H9 (cell line): ENCODE results near the gene ALG12. TPM values are rescaled to one million over a fixed set of nuclear protein-coding genes. Genes with fewer than 3 reads are reported as not detected.

Experiments used
- DNase-seq: peaks from one replicate; pipeline ENCODE4 v3.0.0-alpha.2; 2017
- H2AFZ ChIP-seq: one replicate; pipeline ENCODE4 v1.6.1; 2013; ENCODE audit warnings: mild to moderate bottlenecking, low read length, control low read depth, moderate library complexity
- H2AK5ac ChIP-seq: 2 replicates; pipeline ENCODE4 v1.6.1; 2013; ENCODE audit warnings: low read length, control low read depth, mixed read lengths; ENCODE audit not compliant: insufficient read length
- H2BK120ac ChIP-seq: one replicate; pipeline ENCODE4 v1.6.1; 2013; ENCODE audit warnings: low read depth, mild to moderate bottlenecking, low read length, control low read depth, inconsistent platforms; ENCODE audit not compliant: poor library complexity, severe bottlenecking
- H2BK12ac ChIP-seq: 2 replicates; pipeline ENCODE4 v1.6.1; 2013; ENCODE audit warnings: low read length, control low read depth, mixed read lengths, low read depth; ENCODE audit not compliant: insufficient read length
- H2BK15ac ChIP-seq: 2 replicates; pipeline ENCODE4 v1.6.1; 2013; ENCODE audit warnings: low read depth, low read length, control low read depth
- H2BK20ac ChIP-seq: one replicate; pipeline ENCODE4 v1.6.1; 2013; ENCODE audit warnings: low read depth, mild to moderate bottlenecking, low read length, control low read depth, inconsistent platforms; ENCODE audit not compliant: poor library complexity, severe bottlenecking
- H2BK5ac ChIP-seq: 2 replicates; pipeline ENCODE4 v1.6.1; 2013; ENCODE audit warnings: low read length, control low read depth, mixed read lengths; ENCODE audit not compliant: insufficient read length
- H3K14ac ChIP-seq: 2 replicates; pipeline ENCODE4 v1.6.1; 2013; ENCODE audit warnings: low read length, control low read depth; ENCODE audit not compliant: insufficient read depth
- H3K18ac ChIP-seq: 2 replicates; pipeline ENCODE4 v1.6.1; 2013; ENCODE audit warnings: low read depth, mild to moderate bottlenecking, mixed read lengths, low read length, control low read depth; ENCODE audit not compliant: insufficient read length
- H3K23ac ChIP-seq: 2 replicates; pipeline ENCODE4 v1.6.1; 2013; ENCODE audit warnings: low read length, control low read depth, mixed read lengths, low read depth; ENCODE audit not compliant: insufficient read length
- H3K23me2 ChIP-seq: 2 replicates; pipeline ENCODE4 v1.6.1; 2013; ENCODE audit warnings: low read depth, mild to moderate bottlenecking, mixed read lengths, low read length, control low read depth; ENCODE audit not compliant: insufficient read length, poor library complexity, severe bottlenecking
- H3K27ac ChIP-seq: 2 replicates; pipeline ENCODE4 v1.5.1; 2013; ENCODE audit warnings: low read length, control low read depth, mixed read lengths, low read depth; ENCODE audit not compliant: insufficient read length
- H3K27me3 ChIP-seq: 2 replicates; pipeline ENCODE4 v1.6.1; 2013; ENCODE audit warnings: low read length, control low read depth, inconsistent platforms; ENCODE audit not compliant: insufficient read depth
- H3K4ac ChIP-seq: 2 replicates; pipeline ENCODE4 v1.6.1; 2013; ENCODE audit warnings: low read depth, mild to moderate bottlenecking, control low read depth, inconsistent platforms, low read length, moderate library complexity
- H3K4me1 ChIP-seq: 2 replicates; pipeline ENCODE4 v1.6.1; 2013; ENCODE audit warnings: low read length, control low read depth, inconsistent platforms; ENCODE audit not compliant: insufficient read depth
- H3K4me2 ChIP-seq: 2 replicates; pipeline ENCODE4 v1.6.1; 2013; ENCODE audit warnings: low read length, control low read depth, mixed read lengths; ENCODE audit not compliant: insufficient read length, insufficient read depth
- H3K56ac ChIP-seq: 2 replicates; pipeline ENCODE4 v1.6.1; 2013; ENCODE audit warnings: low read depth, mild to moderate bottlenecking, mixed read lengths, low read length, control low read depth; ENCODE audit not compliant: insufficient read length
- H3K79me1 ChIP-seq: 2 replicates; pipeline ENCODE4 v1.6.1; 2013; ENCODE audit warnings: low read depth, mild to moderate bottlenecking, moderate library complexity, low read length, control low read depth, inconsistent platforms; ENCODE audit not compliant: insufficient read depth, poor library complexity, severe bottlenecking
- H3K79me2 ChIP-seq: 2 replicates; pipeline ENCODE4 v1.6.1; 2013; ENCODE audit warnings: low read length, control low read depth, inconsistent platforms; ENCODE audit not compliant: insufficient read depth
- H3K9ac ChIP-seq: 2 replicates; pipeline ENCODE4 v1.6.1; 2013; ENCODE audit warnings: low read length, control low read depth, mixed read lengths; ENCODE audit not compliant: insufficient read length; ENCODE audit errors: extremely low read depth
- H3K9me3 ChIP-seq: one replicate; pipeline ENCODE4 v1.6.1; 2013; ENCODE audit warnings: low read depth, low read length, inconsistent platforms; ENCODE audit not compliant: control insufficient read depth
- H3T11ph ChIP-seq: one replicate; pipeline ENCODE4 v1.6.1; 2013; ENCODE audit warnings: mild to moderate bottlenecking, low read length, control low read depth, inconsistent platforms
- H4K20me1 ChIP-seq: one replicate; pipeline ENCODE4 v1.6.1; 2013; ENCODE audit not compliant: control insufficient read depth, insufficient read length, insufficient read depth
- H4K5ac ChIP-seq: 2 replicates; pipeline ENCODE4 v1.6.1; 2013; ENCODE audit warnings: low read depth, mild to moderate bottlenecking, mixed read lengths, low read length, control low read depth; ENCODE audit not compliant: insufficient read length
- H4K8ac ChIP-seq: replicated peaks from 2 replicates; pipeline ENCODE4 v1.6.1; 2013; ENCODE audit warnings: low read length, control low read depth, mixed read lengths, low read depth; ENCODE audit not compliant: insufficient read length
- H4K91ac ChIP-seq: 2 replicates; pipeline ENCODE4 v1.6.1; 2013; ENCODE audit warnings: low read depth, mild to moderate bottlenecking, moderate library complexity, mixed read lengths, low read length, control low read depth; ENCODE audit not compliant: insufficient read length
- H3K27ac Mint-ChIP-seq, 3 experiments: 2 replicates in 2 of 3; 3 replicates in 1 of 3; pipeline ENCODE4 v1.8.0; 2020 to 2021; ENCODE audit warnings: mixed read lengths in 3 of 3, mild to moderate bottlenecking in 1 of 3, moderate library complexity in 1 of 3
- H3K27me3 Mint-ChIP-seq: 2 replicates; pipeline ENCODE4 v1.8.0; 2021; ENCODE audit warnings: low read depth, mild to moderate bottlenecking, moderate library complexity, mixed read lengths
- H3K36me3 Mint-ChIP-seq, 3 experiments: 2 replicates in 2 of 3; 3 replicates in 1 of 3; pipeline ENCODE4 v1.8.0; 2020 to 2021; ENCODE audit warnings: low read depth in 3 of 3, mixed read lengths in 3 of 3; ENCODE audit not compliant: insufficient read depth in 1 of 3
- H3K4me1 Mint-ChIP-seq, 2 experiments: 2 replicates each; pipeline ENCODE4 v1.8.0; 2020; ENCODE audit warnings: mixed read lengths in 2 of 2
- H3K4me3 Mint-ChIP-seq, 2 experiments: 2 replicates in 1 of 2; 3 replicates in 1 of 2; pipeline ENCODE4 v1.8.0; 2020 to 2021; ENCODE audit warnings: mild to moderate bottlenecking in 2 of 2, mixed read lengths in 2 of 2, moderate library complexity in 1 of 2
- H3K9me3 Mint-ChIP-seq, 2 experiments: 2 replicates in 1 of 2; 3 replicates in 1 of 2; pipeline ENCODE4 v1.8.0; 2020; ENCODE audit warnings: mild to moderate bottlenecking in 2 of 2, mixed read lengths in 2 of 2, moderate library complexity in 1 of 2
- whole genome bisulfite sequencing: extraction: QIAGEN DNeasy Blood & Tissue Kit; methylation state at CpG from one replicate; pipeline ENCODE4 v1.1.7; 2013; ENCODE audit warnings: missing lambda C conversion rate, low lambda C conversion rate, mixed read lengths; ENCODE audit not compliant: insufficient read length; ENCODE audit errors: extremely low coverage; 5-methylcytosine and 5-hydroxymethylcytosine counted together
- total RNA-seq: library from RNA; stranded (reverse); gene quantifications from 2 replicates; pipeline ENCODE4 v1.2.1, GENCODE V29; 2021
- TF ChIP-seq, protein P1 (sequence below): fragments of 200-600 bp; sonication (generic); conservative IDR thresholded peaks from 3 replicates; pipeline ENCODE4 v1.8.0; 2021; ENCODE audit warnings: antibody characterized with exemption, mild to moderate bottlenecking

The ALG12 gene
- total RNA-seq, 1 experiment from 2014 or later: 19.2 TPM

DNA sequence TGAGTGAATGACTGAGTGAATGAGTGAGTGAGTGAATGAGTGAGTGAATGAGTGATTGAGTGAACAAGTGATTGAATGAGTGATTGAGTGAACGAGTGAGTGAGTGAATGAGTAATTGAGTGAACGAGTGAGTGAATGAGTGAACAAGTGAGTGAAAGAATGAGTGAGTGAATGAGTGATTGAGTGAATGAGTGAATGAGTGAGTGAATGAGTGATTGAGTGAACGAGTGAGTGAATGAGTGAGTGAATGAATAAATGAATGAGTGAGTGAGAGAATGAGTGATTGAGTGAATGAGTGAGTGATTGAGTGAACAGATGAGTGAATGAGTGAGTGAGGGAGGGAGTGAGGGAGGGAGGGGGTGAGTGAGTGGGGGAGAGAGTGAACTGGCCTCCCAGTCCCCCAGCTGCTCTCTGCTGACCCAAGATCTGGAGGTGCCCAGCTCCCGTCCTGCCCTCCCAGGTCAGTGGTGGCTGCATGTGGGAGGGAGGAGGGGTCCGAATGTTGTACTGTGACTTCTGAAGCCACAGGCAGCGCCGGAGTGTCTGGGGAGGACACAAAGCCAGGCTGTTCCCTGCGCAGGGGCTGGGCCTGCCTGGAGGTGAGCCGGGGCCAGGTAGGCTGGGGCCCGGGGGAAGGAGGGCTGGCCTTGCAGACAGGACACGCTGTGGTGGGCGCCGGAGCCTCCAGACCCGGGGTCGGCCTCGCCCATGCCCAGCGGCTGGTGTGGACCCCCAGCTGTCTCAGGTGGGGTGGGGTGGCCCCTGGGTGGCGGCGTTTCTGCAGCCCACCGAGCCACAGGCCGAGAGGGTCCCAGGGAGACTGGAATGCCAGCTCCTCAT is 24.5 kb upstream of the ALG12 start:
- H2BK120ac ChIP-seq: no peak overlapping the region
- H3K9me3 ChIP-seq: no peaks in the 10 kb centered on the region
- H4K5ac ChIP-seq: no peak overlapping the region
- WGBS: 100% methylated on average over 3 of the region's 21 CpGs
- Mint-ChIP-seq H3K9me3 (no peaks in the 10 kb centered on the region; a peak in 2 of 5 replicates), H3K4me3 (no peak overlapping the region), H3K4me1 (peaks cover 13 to 20% of the 10 kb centered on the region in 2 experiments), H3K27me3 (no peaks in the 10 kb centered on the region), H3K27ac (no peak overlapping the region), H3K36me3 (no peaks in the 10 kb centered on the region)
- no peak overlapping the region for H3K4ac ChIP-seq
- TF ChIP-seq, protein P1, sequence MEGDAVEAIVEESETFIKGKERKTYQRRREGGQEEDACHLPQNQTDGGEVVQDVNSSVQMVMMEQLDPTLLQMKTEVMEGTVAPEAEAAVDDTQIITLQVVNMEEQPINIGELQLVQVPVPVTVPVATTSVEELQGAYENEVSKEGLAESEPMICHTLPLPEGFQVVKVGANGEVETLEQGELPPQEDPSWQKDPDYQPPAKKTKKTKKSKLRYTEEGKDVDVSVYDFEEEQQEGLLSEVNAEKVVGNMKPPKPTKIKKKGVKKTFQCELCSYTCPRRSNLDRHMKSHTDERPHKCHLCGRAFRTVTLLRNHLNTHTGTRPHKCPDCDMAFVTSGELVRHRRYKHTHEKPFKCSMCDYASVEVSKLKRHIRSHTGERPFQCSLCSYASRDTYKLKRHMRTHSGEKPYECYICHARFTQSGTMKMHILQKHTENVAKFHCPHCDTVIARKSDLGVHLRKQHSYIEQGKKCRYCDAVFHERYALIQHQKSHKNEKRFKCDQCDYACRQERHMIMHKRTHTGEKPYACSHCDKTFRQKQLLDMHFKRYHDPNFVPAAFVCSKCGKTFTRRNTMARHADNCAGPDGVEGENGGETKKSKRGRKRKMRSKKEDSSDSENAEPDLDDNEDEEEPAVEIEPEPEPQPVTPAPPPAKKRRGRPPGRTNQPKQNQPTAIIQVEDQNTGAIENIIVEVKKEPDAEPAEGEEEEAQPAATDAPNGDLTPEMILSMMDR: no peak
- no peak overlapping the region for H3K27ac ChIP-seq
- H2BK20ac ChIP-seq: no peak overlapping the region
- no peak overlapping the region for H2BK12ac ChIP-seq
- no peak overlapping the region for H3T11ph ChIP-seq
- H3K27me3 ChIP-seq: no peaks in the 10 kb centered on the region
- H3K14ac ChIP-seq: no peak overlapping the region
- no peaks in the 10 kb centered on the region for H3K23me2 ChIP-seq
- no peaks in the 10 kb centered on the region for H3K79me1 ChIP-seq
- no peak overlapping the region for H3K56ac ChIP-seq
- no peak overlapping the region for H3K18ac ChIP-seq
- H2BK5ac ChIP-seq: no peak overlapping the region
- no peak overlapping the region for H3K4me2 ChIP-seq
- H2BK15ac ChIP-seq: no peak overlapping the region
- peak; percentile 43 for DNase-seq
- H4K8ac ChIP-seq: no peak overlapping the region
- H4K91ac ChIP-seq: no peak overlapping the region
- no peak overlapping the region for H3K9ac ChIP-seq
- H3K79me2 ChIP-seq: no peaks in the 10 kb centered on the region
- H4K20me1 ChIP-seq: no peaks in the 10 kb centered on the region
- H2AK5ac ChIP-seq: no peak overlapping the region
- no peak overlapping the region for H2AFZ ChIP-seq
- H3K4me1 ChIP-seq: no peaks in the 10 kb centered on the region
- no peak overlapping the region for H3K23ac ChIP-seq
